HG03095 (cell line): ENCODE measurements around the gene KIAA0408.
"Not testable (repeated sequence)": the region's sequence is repeated elsewhere in the genome, so short reads cannot be mapped to it uniquely, and the experiment has no call there.

Source experiments
- ATAC-seq: cut with Tn5 transposase; IDR thresholded peaks from one replicate; pipeline ENCODE4 v1.9.1; 2021; ENCODE audit warnings: moderate library complexity; ENCODE audit not compliant: unreplicated experiment

KIAA0408 gene

GRCh38 chr6:127464161-127464880 lies 5.1 kb upstream of the KIAA0408 start:
- ATAC-seq = no peak

DNA sequence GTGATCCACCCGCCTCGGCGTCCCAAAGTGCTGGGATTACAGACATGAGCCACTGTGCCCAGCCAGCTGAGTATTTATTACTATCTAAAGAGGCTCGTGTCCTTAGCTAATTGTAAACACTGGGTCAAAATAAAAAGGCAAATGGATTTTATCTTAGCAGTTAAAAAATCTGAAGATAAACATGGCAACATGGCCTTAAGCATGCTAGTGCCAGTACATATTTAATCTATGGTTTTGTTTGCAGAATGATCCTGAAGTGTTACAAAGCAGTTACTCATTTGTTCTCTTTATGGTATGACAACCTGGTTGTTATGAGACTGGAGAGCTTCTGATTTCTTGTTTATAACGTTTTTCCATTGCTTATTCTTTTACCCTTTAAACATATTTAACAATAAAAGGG lies 3.9 kb upstream of the KIAA0408 start:
- ATAC-seq = no peak

DNA sequence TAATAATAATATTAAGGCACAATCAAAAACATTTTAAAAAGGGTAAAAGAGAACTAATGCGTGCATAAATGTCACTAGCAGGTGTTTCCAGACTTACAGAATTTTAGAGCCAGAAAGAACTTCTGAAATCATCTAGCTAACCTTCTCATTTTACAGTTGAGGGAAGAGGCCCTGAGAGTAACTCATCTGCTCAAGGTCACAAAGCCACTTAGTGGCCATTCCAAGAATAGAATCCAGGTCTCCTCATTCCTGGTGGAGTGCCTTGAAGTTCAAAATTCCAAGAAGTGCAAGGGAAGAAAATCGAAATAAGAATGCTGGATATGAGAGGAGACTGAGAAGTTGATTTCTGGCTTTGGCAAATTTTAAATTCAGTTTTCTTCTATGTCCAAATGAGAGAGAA lies 3.2 kb upstream of the KIAA0408 start:
- ATAC-seq = no peak

DNA sequence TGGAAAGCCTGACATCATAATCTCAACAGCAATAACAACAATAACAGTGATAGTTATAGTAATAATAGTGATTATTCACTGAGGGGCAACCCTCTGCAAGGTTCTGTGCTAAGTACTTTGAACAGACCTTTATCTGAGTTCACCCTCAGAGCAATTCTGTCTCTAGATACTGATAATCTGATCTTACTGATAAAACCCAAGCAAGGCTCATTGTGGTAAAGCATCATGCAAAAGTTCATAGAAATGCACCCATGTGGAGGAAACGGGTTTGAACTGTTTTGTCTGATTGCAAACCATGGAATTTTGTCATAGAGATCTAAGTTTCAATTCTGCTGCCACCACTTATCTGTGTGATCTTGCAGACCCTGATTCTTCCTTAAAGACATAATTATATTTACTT lies 1.3 kb upstream of the KIAA0408 start:
- ATAC-seq = no peak

DNA sequence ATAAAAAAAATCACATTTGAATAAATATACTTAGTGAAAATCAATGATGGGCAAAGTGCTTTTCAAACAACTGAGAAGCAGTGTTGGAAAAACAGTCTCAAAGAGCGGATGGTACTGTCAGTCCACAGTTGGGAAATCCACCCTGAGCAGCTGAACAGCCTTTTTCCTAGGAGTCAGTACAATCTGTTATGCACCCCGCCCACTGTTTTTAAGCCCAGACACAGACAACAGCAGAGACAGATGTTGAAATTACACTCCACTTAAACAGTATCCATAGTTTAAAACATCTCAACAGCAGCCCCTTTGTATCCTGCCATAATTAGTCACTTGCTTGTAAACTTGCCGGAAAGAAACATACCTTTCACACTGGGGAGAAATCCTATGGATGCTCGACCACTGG lies 372 bp downstream of the KIAA0408 start:
- ATAC-seq = no peak

DNA sequence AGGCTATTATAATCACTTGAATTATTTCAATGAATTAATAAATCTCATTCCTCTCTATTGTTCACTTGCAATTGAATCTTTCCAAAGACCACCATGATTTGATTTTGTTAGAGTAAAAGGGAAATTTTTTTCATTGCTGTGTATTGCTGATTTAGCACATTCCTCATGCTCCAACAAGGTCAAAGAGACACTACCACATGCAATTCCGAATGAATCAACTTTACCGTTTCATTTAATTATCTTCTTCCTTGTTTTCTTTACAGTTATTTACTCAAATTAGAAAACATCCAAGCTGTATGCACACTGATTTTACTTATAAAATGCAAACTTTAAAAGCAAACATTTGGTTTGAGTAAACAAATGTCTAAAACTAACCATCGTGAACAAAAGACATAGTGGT lies 967 bp downstream of the KIAA0408 start:
- no peak for ATAC-seq

GRCh38 chr6:127457456-127458064 lies 1.6 kb downstream of the KIAA0408 start:
- ATAC-seq = no peak

DNA sequence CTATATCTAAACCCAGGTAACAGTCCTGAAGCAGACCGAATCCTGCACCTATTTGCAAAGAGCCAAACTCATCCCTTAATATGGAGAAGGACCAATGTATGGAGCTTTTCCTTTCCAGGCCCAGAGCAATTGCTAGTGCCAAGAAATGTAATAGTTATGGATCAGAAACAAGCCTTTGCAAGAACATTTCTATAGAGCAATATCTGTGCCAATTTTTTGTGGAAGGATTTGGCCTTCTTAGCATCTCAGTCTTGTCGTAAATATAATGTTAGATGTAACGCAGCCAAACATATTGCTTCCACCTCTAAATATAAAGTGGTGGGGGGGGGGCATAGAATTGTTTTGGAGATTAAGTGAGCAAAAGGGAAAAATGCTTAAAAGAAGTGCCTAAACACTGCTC lies 2.7 kb downstream of the KIAA0408 start:
- no peak for ATAC-seq

DNA sequence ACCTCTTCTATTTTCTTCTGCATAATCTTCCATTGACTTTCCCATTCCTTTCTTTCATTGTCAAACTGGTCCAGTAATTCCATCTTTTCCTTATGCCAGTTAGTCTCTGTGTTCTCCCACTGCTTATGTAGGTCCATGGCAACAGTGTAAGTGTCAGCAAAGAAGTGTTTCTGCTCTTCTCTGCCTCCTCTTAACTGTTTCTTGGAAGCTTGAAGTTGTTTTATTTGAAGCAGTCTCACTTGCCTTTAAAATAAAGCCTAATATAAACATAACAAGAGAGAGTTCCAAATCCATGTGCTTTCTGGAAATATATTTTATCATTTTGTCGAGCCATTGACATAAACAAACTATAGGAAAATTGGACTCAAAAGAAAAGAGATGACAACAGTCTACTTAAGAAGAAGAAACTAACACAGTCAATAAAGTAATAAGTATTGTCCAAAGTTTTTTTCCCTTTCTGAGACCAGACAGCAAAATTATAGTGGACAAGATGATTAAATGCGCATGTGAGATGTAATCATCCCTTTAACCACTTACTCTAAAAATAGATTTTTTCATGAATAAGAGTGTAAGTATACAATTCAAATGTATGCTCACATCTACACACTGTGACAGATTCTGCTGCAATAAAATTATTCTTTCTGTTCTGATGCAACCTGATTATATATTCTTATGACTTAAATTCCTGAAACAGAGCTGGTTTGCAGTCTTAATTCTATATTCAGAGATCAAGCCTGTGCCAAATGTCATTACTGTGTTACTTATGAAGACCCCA lies 5.2 kb downstream of the KIAA0408 start:
- no peak for ATAC-seq

GRCh38 chr6:127452803-127453202 lies 6.4 kb downstream of the KIAA0408 start:
- ATAC-seq = no peak

- no peak for ATAC-seq
Observed at GRCh38 chr6:127451388-127451787, 7.8 kb downstream of the KIAA0408 start.

- ATAC-seq = no peak
Observed at GRCh38 chr6:127447780-127448179, 11.4 kb downstream of the KIAA0408 start.

GRCh38 chr6:127446356-127446755 lies 12.8 kb downstream of the KIAA0408 start:
- no peak for ATAC-seq

DNA sequence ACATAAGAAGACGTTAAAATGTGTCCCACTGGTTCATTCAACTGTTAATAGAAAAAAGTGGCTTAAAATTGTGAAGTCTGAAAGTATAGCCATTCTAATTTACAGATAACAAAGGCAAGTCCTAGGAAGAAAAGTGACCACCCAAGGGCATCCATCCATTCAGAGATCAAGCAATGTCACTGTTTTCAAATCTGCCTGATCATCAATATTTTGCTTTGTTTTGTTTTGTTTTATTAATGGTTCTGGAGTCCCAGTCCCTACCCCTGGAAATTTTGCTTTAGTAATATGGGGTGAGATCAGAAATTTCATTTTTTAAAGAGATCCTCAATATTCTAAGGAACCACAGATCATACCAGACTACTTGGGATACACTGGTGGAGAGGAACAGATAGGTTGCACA lies 17.3 kb downstream of the KIAA0408 start:
- ATAC-seq = no peak

GRCh38 chr6:127439718-127440117 lies 19.5 kb downstream of the KIAA0408 start:
- no peak for ATAC-seq

GRCh38 chr6:127436578-127437110 lies 22.5 kb downstream of the KIAA0408 start:
- ATAC-seq = no peak

- ATAC-seq = no peak
Observed at GRCh38 chr6:127435626-127436220, 23.5 kb downstream of the KIAA0408 start.

DNA sequence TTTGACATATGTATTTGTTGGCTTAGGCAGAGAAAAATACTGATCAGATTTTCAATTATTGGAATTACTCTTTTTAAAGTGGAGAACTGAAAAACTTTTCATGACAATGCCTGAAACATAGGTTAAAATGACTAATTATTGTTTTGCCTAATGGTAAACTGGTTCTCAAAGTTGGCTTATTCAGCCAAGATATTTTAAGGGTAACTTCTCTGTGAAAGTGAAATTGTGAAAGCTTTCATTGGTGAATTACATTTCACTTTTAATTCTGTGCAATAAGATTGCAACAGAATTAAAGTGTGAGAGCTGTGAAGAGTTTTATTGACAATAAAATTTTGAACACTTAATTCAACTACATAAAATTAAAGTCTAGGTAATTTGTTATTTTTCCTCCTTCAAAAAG lies 24.5 kb downstream of the KIAA0408 start:
- ATAC-seq = no peak

- not testable (repeated sequence) for ATAC-seq
Observed at GRCh38 chr6:127428562-127428961, 30.6 kb downstream of the KIAA0408 start.

- no peak for ATAC-seq
Observed at GRCh38 chr6:127423921-127424320, 35.3 kb downstream of the KIAA0408 start.

- ATAC-seq = not testable (repeated sequence)
Observed at GRCh38 chr6:127421164-127421563, 38.0 kb downstream of the KIAA0408 start.
